Activated T-cell treated with anti-CD3 and anti-CD28 coated beads, Interleukin-2, amount 50 U/mL, for 4 hours (primary cell): Measurements from ENCODE around the gene TIAM1. TPM values are rescaled to one million over a fixed set of nuclear protein-coding genes. Genes with fewer than 3 reads are reported as not detected.

Experiments
- ATAC-seq, 2 donors: fragments of 200-7000 bp; cut with Tn5 transposase; one replicate each; pipeline ENCODE4 v1.10.0; 2021
- DNase-seq: peaks from one replicate; pipeline ENCODE4 v3.0.0-alpha.2; 2020
- H3K27me3 Mint-ChIP-seq: one replicate; pipeline ENCODE4 v1.8.0; 2021; ENCODE audit warnings: low read depth, mixed read lengths
- H3K36me3 Mint-ChIP-seq: one replicate; pipeline ENCODE4 v1.8.0; 2022; ENCODE audit warnings: mixed read lengths; ENCODE audit not compliant: insufficient read depth
- H3K4me1 Mint-ChIP-seq: one replicate; pipeline ENCODE4 v1.8.0; 2021; ENCODE audit warnings: low read depth, mixed read lengths
- H3K4me3 Mint-ChIP-seq: one replicate; pipeline ENCODE4 v1.8.0; 2021; ENCODE audit warnings: mild to moderate bottlenecking, moderate library complexity, mixed read lengths
- H3K9me3 Mint-ChIP-seq: one replicate; pipeline ENCODE4 v1.8.0; 2021; ENCODE audit warnings: mixed read lengths
- total RNA-seq, 3 donors: library from RNA; stranded (reverse); gene quantifications; one replicate each; pipeline ENCODE4 v1.2.1, GENCODE V29; 2021

Gene TIAM1
- total RNA-seq, 3 donors from 2014 or later = 103 to 133 (median 132) TPM

GRCh38 chr21:31367801-31368200 is 23.7 kb upstream of the TIAM1 start:
- Mint-ChIP-seq H3K36me3 (no peaks in the 10 kb centered on the region), H3K4me1 (peaks cover 29% of the 10 kb centered on the region), H3K27me3 (no peaks in the 10 kb centered on the region), H3K9me3 (no peaks in the 10 kb centered on the region), H3K4me3 (no peak overlapping the region)
- ATAC-seq (no peak), DNase-seq (no peak)

- H3K36me3 Mint-ChIP-seq = no peaks in the 10 kb centered on the region
- DNase-seq = no peak
- no peak overlapping the region for H3K4me3 Mint-ChIP-seq
- H3K27me3 Mint-ChIP-seq = no peaks in the 10 kb centered on the region
- peaks cover 34% of the 10 kb centered on the region for H3K4me1 Mint-ChIP-seq
- H3K9me3 Mint-ChIP-seq = no peaks in the 10 kb centered on the region
- ATAC-seq = no peak
These were observed 22.8 kb upstream of the TIAM1 start for GRCh38 chr21:31366825-31367224.

GRCh38 chr21:31364253-31364945 is 20.3 kb upstream of the TIAM1 start:
- Mint-ChIP-seq H3K27me3 (no peaks in the 10 kb centered on the region), H3K4me1 (peaks cover 34% of the 10 kb centered on the region), H3K36me3 (no peaks in the 10 kb centered on the region), H3K4me3 (no peak overlapping the region), H3K9me3 (peaks cover 7% of the 10 kb centered on the region)
- DNase-seq (peak; percentile 15), ATAC-seq (peak; percentile 63 to 78)

DNA sequence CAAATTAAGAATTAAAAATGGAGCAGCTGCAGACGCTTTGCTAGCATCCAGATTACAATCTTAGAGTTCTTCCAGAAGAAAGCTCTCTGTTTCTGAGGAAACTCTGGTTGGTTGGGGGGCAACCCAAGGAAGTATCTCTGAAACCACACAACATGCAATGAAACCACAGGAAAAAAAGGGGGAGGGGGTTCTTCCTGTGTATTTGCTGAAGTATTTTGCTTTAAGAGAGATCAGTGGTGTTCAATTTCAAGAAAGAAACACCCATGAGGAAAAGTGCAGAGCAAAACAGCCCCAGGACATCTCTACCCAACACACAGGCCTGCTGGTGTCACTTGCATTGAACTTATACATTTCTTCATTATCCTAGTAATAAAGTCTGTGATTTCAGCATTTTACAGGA is 19.7 kb upstream of the TIAM1 start:
- Mint-ChIP-seq H3K4me1 (peaks cover 34% of the 10 kb centered on the region), H3K4me3 (peak overlapping the region; percentile 17), H3K9me3 (peaks cover 10% of the 10 kb centered on the region), H3K36me3 (no peaks in the 10 kb centered on the region), H3K27me3 (no peaks in the 10 kb centered on the region)
- DNase-seq = no peak
- peak; percentile 25 to 32 for ATAC-seq

GRCh38 chr21:31360717-31361116 is 16.7 kb upstream of the TIAM1 start:
- Mint-ChIP-seq H3K4me1 (peaks cover 38% of the 10 kb centered on the region), H3K27me3 (no peaks in the 10 kb centered on the region), H3K9me3 (peaks cover 10% of the 10 kb centered on the region), H3K4me3 (no peak overlapping the region), H3K36me3 (peaks cover 2% of the 10 kb centered on the region)
- DNase-seq = no peak
- ATAC-seq = no peak

DNA sequence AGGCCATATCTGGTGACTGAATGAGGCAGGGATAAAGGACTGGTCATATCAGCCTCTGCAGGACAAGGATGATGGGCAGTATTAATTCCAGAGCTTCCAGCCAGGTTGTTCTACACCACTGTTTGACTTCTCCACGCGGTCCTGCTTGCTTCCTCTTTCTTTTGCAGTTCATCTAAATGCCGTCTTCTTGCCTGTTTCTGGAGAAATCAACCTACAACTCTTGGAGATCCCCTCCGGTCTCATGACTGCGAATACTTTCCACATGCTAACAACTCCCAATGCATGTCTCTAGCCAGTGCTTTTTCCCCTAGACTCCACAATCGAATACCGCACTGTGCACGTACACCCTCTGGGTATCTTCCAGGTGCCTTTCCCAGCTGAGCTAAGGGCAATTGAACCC is 14.1 kb upstream of the TIAM1 start:
- Mint-ChIP-seq H3K4me1 (peaks cover 39% of the 10 kb centered on the region), H3K27me3 (no peaks in the 10 kb centered on the region), H3K9me3 (peaks cover 10% of the 10 kb centered on the region), H3K36me3 (peaks cover 2% of the 10 kb centered on the region), H3K4me3 (no peak overlapping the region)
- DNase-seq (no peak), ATAC-seq (no peak)

- Mint-ChIP-seq H3K27me3 (no peaks in the 10 kb centered on the region), H3K4me1 (peaks cover 46% of the 10 kb centered on the region), H3K9me3 (peaks cover 10% of the 10 kb centered on the region), H3K36me3 (peaks cover 2% of the 10 kb centered on the region), H3K4me3 (no peak overlapping the region)
- no peak for ATAC-seq
- DNase-seq = no peak
These were observed 12.4 kb upstream of the TIAM1 start for GRCh38 chr21:31356440-31356839.

DNA sequence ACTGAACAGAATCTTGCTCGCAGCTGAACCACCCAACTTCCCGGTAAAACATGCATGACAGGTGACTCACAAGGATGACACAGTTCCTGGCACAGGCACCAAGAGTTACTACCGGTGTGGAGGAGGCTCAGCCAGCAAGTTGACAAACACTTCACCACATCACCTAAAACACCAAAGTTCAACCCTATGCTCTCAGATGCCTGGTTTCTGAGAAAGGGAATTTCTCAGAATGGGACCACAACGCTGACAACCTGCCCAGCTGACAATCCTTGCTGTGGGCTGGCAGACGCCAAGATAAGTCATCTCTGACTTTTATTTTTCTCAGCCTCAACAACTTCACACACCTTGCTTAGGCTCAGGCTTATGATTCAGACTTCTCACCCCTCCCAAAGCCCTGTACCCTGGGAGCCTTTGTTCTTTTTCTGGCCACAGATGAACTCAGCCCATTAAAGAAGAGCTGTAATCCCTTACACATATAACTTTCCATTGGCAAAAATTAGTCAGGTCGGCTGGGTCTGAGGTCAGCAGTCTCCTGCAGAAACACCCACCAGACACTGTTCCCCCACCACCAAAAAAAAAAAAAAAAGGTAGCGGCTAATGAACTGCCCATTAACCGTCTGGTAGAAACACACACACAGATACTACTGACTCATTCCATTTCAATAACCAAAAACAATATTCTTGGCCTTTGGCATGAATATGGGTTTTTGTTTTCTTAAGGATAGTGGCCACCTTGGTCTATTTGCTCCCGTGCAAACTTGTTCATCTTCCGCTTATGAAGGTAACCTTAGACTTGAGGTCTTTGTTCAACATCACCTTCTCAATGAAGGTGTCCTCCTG is 10.8 kb upstream of the TIAM1 start:
- Mint-ChIP-seq H3K4me3 (peak overlapping the region; percentile 25), H3K27me3 (no peaks in the 10 kb centered on the region), H3K36me3 (peaks cover 2% of the 10 kb centered on the region), H3K9me3 (peaks cover 14% of the 10 kb centered on the region), H3K4me1 (peaks cover 55% of the 10 kb centered on the region)
- ATAC-seq (peak; percentile 88 to 89), DNase-seq (peak; percentile 74)

- peak; percentile 8 to 12 for ATAC-seq
- H3K4me3 Mint-ChIP-seq = peak overlapping the region; percentile 25
- H3K4me1 Mint-ChIP-seq = peaks cover 56% of the 10 kb centered on the region
- no peak for DNase-seq
- no peaks in the 10 kb centered on the region for H3K27me3 Mint-ChIP-seq
- H3K9me3 Mint-ChIP-seq = peaks cover 7% of the 10 kb centered on the region
- peaks cover 2% of the 10 kb centered on the region for H3K36me3 Mint-ChIP-seq
These were observed 10.1 kb upstream of the TIAM1 start for GRCh38 chr21:31354122-31354521.

DNA sequence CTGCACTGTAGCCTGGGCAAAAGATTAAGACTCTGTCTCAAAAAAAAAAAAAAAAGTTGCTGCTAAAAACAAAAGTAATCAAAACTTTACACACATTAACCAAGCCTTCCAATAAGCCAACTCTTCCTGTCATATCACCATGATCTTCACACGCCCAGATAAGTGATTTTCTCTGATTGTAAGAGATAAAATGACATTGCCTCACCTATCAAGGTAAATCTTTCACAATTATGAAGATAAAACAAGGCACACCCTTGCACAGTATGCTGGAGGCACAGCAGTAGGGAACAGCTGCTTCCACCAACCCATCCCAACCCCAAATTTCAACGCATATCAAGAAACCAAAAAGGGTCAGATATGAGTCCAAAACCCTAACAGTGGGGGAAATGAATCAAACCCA is 8.8 kb upstream of the TIAM1 start:
- Mint-ChIP-seq H3K4me3 (no peak overlapping the region), H3K9me3 (peaks cover 7% of the 10 kb centered on the region), H3K27me3 (no peaks in the 10 kb centered on the region), H3K36me3 (peaks cover 2% of the 10 kb centered on the region), H3K4me1 (peaks cover 58% of the 10 kb centered on the region)
- ATAC-seq = no peak
- DNase-seq = no peak

DNA sequence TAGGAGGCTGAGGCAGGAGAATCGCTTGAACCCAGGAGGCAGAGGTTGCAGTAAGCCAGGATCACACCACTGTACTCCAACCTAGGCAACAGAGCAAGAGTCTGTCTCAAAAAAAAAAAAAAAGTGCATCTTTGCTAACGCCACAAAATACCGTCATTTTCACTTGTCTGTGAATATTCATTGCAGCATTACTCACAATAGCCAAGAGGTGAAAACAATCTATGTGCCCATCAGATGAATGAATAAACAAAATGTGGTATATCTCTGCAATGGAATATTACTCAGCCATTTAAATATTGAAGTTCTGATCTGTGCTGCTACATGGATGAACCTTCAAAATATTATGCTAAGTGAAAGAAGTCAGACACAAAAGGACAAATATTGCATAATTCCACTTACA is 7.9 kb upstream of the TIAM1 start:
- Mint-ChIP-seq H3K4me1 (peaks cover 59% of the 10 kb centered on the region), H3K4me3 (no peak overlapping the region), H3K27me3 (no peaks in the 10 kb centered on the region), H3K36me3 (peaks cover 2% of the 10 kb centered on the region), H3K9me3 (peaks cover 7% of the 10 kb centered on the region)
- ATAC-seq = peak; percentile 4 to 7
- DNase-seq = no peak

- ATAC-seq (no peak), DNase-seq (no peak)
- no peak overlapping the region for H3K4me3 Mint-ChIP-seq
- H3K9me3 Mint-ChIP-seq = peaks cover 7% of the 10 kb centered on the region
- H3K36me3 Mint-ChIP-seq = peaks cover 2% of the 10 kb centered on the region
- no peaks in the 10 kb centered on the region for H3K27me3 Mint-ChIP-seq
- peaks cover 60% of the 10 kb centered on the region for H3K4me1 Mint-ChIP-seq
These were observed 7.4 kb upstream of the TIAM1 start for GRCh38 chr21:31351438-31351837.

DNA sequence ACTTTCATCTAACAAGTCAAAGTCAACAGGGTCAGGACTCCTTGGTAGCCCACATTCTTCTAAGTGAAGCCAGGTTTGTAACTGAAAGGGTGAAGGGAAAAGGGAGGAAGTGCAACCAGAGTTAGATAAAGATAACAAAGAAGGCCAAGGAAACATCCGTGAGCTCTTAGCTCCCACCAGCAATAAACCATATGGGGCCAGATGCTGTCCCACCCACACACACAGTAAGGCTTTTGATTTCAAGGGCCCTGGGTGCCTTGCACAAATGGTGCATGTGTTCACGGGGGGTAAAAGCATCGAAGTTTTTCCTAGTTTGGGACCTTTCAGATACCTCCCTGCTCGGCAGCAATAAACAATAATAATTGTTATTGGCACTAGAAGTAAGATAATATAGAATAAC is 5.1 kb upstream of the TIAM1 start:
- ATAC-seq (no peak), DNase-seq (no peak)
- Mint-ChIP-seq H3K4me3 (no peak overlapping the region), H3K27me3 (peaks cover 1% of the 10 kb centered on the region), H3K9me3 (peaks cover 7% of the 10 kb centered on the region), H3K36me3 (no peaks in the 10 kb centered on the region), H3K4me1 (peaks cover 49% of the 10 kb centered on the region)

GRCh38 chr21:31348188-31348587 is 4.1 kb upstream of the TIAM1 start:
- ATAC-seq = no peak
- peaks cover 53% of the 10 kb centered on the region for H3K4me1 Mint-ChIP-seq
- no peak for DNase-seq
- H3K9me3 Mint-ChIP-seq = peaks cover 7% of the 10 kb centered on the region
- H3K4me3 Mint-ChIP-seq = no peak overlapping the region
- H3K36me3 Mint-ChIP-seq = no peaks in the 10 kb centered on the region
- peaks cover 9% of the 10 kb centered on the region for H3K27me3 Mint-ChIP-seq
